ENCODE data around the gene NADK2.

Gene NADK2

GRCh38 chr5:36267905-36268304 is 26.2 kb upstream of the NADK2 start:
- no peak overlapping the region for H3K4me3 ChIP-seq (ENCODE audit: control insufficient read depth, low read depth, low read length)
- TF ChIP-seq CTCF (conservative IDR thresholded peaks at IDR 0.05; ENCODE audit: control insufficient read depth, insufficient read depth, low read depth, low read length) = no peak
- DNase-seq (ENCODE audit: low read depth) = no peak

- no peak for TF ChIP-seq CTCF (conservative IDR thresholded peaks at IDR 0.05; ENCODE audit: control insufficient read depth, insufficient read depth, low read depth, low read length)
- no peak overlapping the region for H3K4me3 ChIP-seq (ENCODE audit: control insufficient read depth, low read depth, low read length)
- DNase-seq (ENCODE audit: low read depth) = no peak
These were observed 22.6 kb upstream of the NADK2 start for GRCh38 chr5:36264202-36264760.

- no peak for TF ChIP-seq CTCF (conservative IDR thresholded peaks at IDR 0.05; ENCODE audit: control insufficient read depth, insufficient read depth, low read depth, low read length)
- no peak for DNase-seq (ENCODE audit: low read depth)
- no peak overlapping the region for H3K4me3 ChIP-seq (ENCODE audit: control insufficient read depth, low read depth, low read length)
These were observed 19.5 kb upstream of the NADK2 start for GRCh38 chr5:36261186-36261585.

- no peak overlapping the region for H3K4me3 ChIP-seq (ENCODE audit: control insufficient read depth, low read depth, low read length)
- TF ChIP-seq CTCF (conservative IDR thresholded peaks at IDR 0.05; ENCODE audit: control insufficient read depth, insufficient read depth, low read depth, low read length) = no peak
- DNase-seq (ENCODE audit: low read depth) = no peak
These were observed 11.8 kb upstream of the NADK2 start for GRCh38 chr5:36253575-36253974.

- peak; percentile 75 for DNase-seq (ENCODE audit: low read depth)
- TF ChIP-seq CTCF (conservative IDR thresholded peaks at IDR 0.05; ENCODE audit: control insufficient read depth, insufficient read depth, low read depth, low read length) = no peak
- H3K4me3 ChIP-seq (ENCODE audit: control insufficient read depth, low read depth, low read length) = no peak overlapping the region
These were observed 11.1 kb upstream of the NADK2 start for GRCh38 chr5:36252722-36253365.

- TF ChIP-seq CTCF (conservative IDR thresholded peaks at IDR 0.05; ENCODE audit: control insufficient read depth, insufficient read depth, low read depth, low read length) = no peak
- no peak for DNase-seq (ENCODE audit: low read depth)
- no peak overlapping the region for H3K4me3 ChIP-seq (ENCODE audit: control insufficient read depth, low read depth, low read length)
These were observed 9.5 kb upstream of the NADK2 start for GRCh38 chr5:36251218-36251617.

All from fibroblast of mammary gland (primary cell).